ENCODE data around the gene KIAA2012.
"Not testable (repeated sequence)": the region's sequence is repeated elsewhere in the genome, so short reads cannot be mapped to it uniquely, and the experiment has no call there.

Gene KIAA2012

GRCh38 chr2:202204855-202205254, 131.8 kb downstream of the KIAA2012 start:
- DNase-seq, result no peak

GRCh38 chr2:202208526-202208925, 135.5 kb downstream of the KIAA2012 start:
- DNase-seq, result no peak

DNA sequence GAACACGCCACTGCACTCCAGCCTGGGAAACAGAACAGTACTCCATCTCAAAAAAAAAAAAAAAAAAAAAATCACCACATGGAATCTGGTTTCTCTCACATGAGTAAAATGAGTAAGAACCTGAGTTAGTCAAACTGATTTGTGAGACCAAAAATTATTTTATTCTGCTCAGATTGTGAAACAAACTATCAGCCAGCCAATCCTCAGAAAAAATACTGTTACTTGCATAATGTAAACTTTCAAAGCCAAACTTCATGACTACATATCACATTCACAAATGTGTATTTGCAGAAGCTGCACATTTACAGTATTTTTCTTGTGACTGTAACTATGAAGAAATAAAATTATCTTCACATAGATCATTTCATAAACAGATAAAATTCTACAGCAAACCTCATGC, 142.1 kb downstream of the KIAA2012 start:
- DNase-seq, result no peak

DNA sequence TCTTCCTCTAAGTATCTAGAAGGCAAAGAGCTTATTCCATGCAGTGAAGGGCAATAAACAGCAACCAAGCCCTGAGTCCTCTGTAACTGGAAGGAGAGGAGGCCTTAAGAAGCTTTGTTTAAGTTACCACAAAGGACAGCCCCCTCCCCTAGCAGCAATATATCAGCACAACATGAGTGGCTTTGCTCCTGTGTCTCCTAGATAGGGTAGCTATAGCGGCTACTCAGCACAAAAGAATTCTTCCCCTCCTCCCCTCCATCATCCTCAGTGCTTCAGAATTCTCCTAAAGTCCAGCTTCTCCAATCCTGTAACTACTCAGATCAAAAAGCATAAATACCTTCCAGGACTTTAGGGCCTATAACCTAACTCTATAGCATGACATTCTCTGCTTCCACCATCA, 148.8 kb downstream of the KIAA2012 start:
- DNase-seq, result no peak

DNA sequence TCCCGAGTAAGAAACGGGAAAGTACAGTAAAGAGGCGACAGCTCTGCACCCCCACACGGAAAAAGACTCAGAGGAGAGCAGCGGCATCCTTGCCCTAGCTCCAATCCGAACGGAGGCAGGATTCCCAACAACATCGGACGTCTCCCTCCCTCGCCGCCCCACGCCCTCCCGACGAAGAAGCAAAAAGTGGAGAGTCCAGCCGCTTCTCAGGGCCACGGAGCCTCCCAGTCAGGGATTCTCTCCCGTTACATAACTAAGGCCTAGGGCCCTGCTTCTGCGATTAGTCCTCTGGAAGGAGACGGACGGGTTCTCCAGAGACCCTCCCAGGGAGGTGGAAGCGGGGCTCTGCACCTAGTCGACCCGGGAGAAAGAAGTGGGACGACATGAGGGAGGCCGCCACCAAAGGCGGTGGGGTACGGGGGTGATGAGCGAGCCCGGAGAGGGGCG, 164.8 kb downstream of the KIAA2012 start:
- DNase-seq, result no peak

GRCh38 chr2:202238234-202239197, 165.5 kb downstream of the KIAA2012 start, which contains the start of gene SUMO1:
SUMO1 (minus strand) TSS chr2:202238597; CDS start chr2:202238451, 146 bp downstream.
- peak; percentile 64 for DNase-seq

GRCh38 chr2:202247710-202248109, 174.7 kb downstream of the KIAA2012 start:
- DNase-seq, result not testable (repeated sequence)

DNA sequence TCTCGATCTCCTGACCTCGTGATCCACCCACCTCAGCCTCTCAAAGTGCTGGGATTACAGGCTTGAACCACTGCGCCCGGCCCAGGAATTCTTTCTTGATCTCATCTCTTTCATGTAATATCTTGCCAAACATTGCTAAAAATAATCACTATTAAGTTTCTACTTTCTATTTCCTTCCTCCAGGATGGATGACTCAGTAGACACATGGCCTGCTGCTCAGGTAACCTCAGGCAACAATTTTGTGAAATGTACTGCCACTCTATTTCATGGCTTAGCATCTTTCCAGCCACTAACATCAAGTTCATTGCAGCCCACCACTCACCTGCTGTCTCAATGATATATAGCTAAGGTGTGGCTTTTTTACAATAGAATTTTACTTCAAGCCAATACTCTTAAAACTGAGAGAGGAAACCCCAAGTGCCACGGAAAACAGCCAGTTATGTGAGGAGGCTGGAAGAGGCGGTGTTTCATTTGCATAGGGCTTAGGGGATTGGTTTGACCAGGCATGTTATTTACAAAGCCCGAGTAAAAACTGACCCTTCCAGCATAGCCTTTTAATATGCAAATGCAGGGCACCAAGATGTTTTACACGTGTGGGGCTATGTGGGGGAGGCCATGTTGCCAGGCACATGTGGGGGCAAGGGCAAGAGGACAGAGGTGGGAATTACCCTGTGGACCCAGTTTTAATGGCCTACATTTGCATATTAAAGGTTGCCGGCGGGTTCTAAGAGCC, 176.6 kb downstream of the KIAA2012 start:
- DNase-seq, result no peak

DNA sequence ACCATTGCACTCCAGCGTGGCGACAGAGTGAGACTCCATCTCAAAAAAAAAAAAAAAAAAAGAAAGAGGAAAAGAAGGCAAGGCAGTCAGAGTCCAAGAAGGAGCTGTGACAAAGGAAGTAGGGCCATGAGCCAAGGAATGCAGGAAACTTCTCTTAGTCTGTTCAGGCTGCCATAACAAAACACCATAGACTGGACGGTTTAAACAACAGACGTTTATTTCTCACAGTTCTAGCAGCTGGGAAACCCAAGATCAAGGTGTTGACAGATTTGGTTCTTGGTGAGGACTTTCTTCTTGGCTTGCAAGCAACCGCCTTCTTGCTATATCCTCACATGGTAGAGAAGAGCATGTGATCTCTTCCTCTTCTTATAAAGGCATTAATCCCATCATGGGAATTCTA, 178.4 kb downstream of the KIAA2012 start:
- no peak for DNase-seq
